NCI-H526 (cell line): Measurements from ENCODE around the gene SNRPA.
"Not testable (repeated sequence)": the region's sequence is repeated elsewhere in the genome, so short reads cannot be mapped to it uniquely, and the experiment has no call there.

Experiments
- DNase-seq, 2 experiments: peaks; one replicate each; lab custom pipeline; 2025; lab: John Stamatoyannopoulos, UW

The SNRPA gene

DNA sequence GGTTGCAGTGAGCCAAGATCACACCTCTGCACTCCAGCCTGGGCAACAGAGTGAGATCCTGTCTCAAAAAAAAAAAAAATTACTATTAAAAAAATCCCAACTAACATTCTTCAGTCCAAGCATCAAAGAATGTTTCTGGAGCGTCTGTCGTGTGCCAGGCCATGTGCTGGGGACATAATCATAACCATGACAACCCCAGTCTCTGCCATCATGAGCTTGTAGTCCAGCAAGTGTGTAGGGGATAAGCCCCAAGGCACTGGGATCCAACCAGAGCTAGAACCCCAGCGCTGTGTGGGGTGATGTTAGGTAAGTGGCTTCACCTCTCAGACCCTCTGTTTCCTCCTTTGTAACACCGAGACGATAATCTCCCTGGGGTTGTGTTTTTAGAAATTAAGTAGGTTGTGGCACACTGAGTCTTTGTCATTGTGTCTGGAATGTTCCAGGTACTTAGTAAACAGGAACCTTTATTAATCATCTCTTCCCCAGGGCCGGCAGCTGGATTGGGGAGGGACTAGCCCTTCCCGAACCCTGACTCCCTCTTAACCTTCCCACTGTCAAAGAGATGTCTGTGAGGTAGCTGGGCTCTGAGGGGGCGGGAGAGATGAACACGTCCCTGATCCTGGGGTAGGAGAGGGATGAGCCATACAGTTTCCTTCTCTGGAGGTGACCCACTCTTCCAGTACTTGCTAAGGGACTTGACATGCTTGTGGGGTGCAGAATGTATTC lies 28.9 kb upstream of the SNRPA start:
- DNase-seq: no peak

DNA sequence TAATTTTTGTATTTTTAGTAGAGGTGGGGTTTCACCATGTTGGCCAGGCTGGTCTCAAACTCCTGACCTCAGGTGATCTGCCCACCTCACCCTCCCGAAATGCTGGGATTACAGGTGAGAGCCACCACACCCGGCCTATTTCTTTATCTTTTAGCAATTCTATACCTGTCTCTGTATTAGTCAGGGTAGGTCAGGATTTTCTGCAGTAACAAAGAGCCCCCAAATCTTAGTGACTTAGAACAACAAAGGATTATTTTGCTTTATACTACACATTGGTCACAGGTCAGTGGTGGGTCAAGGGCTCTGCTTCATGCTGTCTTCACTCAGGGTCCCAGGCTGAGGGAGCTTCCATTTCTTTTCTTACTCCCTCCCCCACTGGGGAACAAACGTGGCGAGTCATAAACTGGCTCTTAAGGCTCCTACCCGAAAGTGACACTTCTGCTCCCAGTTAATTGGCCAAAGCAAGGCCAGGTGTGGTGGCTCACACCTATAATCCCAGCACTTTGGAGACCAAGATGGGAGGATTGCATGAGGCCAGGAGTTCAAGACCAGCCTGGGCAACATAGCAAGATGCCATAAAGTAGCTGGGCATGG lies 27.2 kb upstream of the SNRPA start:
- DNase-seq: no peak

DNA sequence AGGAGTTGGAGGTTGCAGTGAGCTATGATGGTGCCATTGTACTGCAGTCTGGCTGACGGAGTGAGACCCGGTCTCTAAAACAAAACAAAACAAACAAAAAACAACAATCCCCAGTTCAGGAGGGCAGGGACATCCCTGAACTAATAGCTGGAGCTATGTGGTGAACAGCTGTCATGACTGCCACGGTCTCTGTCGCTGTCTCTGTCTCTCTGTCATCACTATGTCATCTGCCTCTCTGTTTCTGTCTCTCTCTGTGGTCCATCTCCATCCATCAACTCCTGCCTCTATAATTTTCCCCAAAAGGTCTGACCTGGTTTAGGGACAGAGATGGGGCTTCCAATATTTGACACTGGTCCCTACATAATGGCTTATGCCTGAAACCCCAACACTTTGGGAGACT lies 26.7 kb upstream of the SNRPA start:
- DNase-seq: no peak

DNA sequence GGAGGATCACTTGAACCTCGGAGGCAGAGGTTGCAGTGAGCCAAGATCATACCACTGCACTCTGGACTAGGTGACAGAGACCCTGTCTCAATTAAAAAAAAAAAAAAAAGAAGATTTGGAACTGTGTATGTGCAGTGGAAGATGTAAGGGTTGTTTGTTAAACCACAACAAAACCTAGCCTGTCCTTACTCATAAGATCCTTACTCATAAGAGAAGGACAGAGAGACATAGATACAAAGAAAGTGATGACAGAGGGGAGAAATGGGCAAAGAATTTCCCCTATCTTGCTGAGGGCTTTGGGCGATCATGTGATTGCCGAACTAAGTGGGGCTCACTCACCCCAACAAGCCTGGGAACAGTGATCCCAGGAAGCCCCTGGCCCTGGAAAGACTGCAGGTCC lies 26.1 kb upstream of the SNRPA start:
- no peak for DNase-seq

DNA sequence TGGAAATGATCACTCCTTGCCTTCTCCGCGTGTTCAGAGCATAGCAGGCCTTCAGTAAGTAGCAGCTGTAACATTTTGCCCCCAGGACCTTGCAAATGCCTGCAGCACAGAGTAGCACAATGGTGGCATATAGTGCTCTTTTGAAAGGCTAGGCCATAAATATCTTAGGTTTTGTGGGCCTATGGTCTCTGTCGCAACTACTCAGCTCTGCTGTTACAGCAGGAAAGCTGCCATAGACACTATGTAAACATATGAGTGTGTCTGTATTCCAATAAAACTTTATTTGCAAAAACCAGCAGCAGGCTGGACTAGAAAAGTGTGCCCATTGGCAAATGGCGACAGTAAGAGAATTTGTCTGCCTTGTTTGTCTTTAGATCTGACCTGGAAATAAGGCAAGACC lies 24.7 kb upstream of the SNRPA start:
- no peak for DNase-seq

DNA sequence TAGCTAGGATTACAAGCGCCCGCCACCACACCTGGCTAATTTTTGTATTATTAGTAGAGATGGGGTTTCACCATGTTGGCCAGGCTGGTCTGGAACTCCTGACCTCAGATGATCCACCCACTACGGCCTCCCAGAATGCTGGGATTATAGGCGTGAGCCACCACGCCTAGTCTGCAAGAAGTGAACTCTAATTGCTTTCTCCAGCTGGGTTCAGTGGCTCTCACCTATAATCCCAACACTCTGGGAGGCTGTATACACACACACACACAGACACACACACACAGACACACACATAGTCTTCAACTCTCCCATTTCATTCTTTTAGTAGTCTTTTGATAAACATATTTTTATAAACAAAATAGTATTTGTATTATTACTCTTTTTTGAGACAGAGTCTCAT lies 20.9 kb upstream of the SNRPA start:
- not testable (repeated sequence) for DNase-seq

DNA sequence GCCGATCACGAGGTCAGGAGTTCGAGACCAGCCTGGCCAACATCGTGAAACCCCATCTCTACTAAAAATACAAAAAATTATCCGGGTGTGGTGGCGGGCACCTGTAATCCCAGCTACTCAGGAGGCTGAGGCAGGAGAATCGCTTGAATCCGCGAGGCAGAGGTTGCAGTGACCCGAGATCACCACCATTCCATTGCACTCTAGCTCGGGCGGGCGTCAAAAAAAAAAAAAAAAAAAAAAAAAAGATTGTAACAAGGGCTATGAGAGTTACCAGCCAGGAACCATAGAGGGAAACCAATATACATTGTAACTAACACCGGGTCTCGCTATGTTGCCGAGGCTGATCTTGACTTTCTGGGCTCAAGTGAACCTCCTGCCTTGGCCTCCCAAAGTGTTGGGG lies 18.7 kb upstream of the SNRPA start:
- DNase-seq: not testable (repeated sequence)

DNA sequence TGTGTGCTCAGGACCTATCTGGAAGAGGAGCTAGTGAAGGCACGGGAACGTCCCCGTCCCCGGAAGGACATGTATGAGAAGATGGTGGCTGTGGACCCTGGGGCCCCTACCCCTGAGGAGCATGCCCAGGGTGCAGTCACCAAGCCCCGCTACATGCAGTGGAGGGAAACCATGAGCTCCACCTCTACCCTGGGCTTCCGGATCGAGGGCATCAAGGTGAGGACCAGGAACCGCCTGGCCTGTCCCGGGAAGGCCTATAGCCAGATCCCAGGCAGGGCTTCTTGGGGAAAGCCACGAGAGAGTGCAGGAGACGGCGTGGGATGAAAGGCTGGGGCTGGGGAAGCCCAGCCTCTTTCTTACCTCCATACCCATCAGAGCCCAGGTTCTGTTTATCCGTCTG lies 17.9 kb upstream of the SNRPA start:
- DNase-seq: no peak

DNA sequence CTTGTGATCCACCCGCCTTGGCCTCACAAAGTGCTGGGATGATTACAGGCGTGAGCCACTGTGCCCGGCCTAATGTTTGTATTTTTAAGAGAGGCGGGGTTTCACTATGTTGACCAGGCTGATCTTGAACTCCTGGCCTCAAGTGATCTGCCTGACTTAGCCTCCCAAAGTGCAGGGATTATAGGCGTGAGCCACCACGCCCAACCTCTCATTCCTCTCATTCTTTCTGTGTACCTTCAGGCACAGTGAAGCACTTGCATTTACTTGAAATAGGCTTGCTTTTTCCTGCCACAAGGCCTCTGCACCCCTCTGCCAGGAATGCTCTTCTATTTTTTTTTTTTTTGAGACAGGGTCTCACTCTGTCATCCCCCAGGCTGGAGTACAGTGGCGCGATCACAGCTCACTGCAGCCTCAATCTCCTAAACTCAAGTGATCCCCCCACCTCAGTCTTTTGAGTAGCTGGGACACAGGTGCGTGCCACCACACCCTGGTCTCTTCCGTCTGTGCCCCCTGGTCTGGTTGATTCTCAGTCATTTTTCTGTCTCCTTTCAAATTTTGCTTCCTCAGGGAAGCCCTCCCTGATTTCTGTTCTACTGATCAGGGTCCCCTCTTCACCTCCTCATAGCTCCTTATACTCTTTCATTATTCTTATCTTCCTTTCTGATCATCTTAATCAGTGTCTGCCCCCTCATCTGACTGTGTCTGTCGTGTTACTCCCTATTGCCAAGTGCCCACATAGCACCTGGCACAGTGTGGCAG lies 15.8 kb upstream of the SNRPA start:
- DNase-seq: no peak

DNA sequence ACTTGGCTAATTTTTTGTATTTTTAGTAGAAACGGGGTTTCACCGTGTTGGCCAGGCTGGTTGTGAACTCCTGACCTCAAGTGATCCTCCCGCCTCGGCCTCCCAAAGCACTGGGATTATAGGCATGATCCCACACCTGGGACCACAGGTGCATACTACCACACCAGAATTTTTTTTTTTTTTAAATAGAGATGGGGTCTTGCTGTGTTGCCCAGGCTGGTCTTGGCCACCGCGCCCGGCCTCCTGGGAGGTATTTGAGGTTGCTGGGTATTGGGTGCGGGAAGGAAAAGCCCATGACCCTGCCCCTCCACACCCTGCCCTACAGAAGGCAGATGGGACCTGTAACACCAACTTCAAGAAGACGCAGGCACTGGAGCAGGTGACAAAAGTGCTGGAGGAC lies 14.3 kb upstream of the SNRPA start:
- no peak for DNase-seq

DNA sequence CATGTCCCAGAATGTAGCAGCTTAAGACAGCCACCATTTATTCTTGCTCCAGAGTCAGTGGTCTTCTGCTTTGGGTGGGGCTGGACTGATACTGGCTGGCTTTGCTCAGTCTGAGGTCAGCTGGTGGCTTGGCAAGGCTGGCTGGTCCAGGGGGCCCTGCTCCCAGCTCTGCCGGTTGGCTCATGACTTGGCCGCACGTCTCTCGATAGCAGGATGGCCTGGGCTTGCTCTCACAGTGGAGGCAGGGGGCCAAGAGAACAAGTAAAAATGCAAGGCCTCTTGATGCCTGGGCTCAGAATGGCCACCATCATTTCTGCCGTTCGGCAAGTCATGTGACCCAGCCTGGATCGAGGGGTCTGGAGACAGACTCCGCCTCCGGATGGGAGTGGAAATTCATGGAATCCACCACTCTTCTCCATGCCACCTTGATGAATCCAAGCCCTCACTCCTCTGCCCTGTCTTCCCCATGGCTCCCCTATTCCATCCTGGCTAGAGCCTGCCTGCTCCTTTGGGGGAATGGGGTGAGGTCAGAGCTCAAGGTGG lies 13.8 kb upstream of the SNRPA start:
- no peak for DNase-seq

DNA sequence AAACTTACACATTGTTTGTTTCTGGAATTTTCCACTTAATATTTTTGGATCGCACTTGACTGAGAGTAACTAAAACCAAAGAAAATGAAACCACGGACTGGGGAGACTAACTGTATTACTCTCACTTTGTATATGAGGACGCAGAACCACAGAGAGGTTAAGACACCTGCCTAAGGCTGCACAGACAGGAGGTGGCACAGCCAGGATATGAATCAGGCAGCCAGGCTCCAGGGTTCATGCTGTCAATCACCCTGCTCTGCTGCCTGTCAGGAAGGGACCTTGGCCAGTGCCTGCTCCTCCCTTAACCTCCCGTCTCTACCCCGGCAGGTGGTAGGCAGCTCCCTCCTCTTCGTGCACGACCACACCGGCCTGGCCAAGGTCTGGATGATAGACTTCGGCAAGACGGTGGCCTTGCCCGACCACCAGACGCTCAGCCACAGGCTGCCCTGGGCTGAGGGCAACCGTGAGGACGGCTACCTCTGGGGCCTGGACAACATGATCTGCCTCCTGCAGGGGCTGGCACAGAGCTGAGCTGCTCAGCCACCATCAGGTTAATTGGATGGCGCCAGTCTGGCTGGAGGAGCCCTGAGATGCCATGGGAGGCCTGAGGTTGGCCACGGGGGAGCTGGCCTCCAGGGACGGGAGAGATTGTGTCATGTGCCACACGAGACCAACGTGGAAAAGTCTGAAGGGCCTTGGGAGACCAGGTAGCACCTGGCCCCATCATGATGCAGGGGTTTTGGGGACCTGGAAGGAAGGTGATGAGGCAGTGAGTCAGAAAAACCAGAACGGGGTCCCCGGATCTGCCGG lies 11.8 kb upstream of the SNRPA start:
- DNase-seq: no peak

DNA sequence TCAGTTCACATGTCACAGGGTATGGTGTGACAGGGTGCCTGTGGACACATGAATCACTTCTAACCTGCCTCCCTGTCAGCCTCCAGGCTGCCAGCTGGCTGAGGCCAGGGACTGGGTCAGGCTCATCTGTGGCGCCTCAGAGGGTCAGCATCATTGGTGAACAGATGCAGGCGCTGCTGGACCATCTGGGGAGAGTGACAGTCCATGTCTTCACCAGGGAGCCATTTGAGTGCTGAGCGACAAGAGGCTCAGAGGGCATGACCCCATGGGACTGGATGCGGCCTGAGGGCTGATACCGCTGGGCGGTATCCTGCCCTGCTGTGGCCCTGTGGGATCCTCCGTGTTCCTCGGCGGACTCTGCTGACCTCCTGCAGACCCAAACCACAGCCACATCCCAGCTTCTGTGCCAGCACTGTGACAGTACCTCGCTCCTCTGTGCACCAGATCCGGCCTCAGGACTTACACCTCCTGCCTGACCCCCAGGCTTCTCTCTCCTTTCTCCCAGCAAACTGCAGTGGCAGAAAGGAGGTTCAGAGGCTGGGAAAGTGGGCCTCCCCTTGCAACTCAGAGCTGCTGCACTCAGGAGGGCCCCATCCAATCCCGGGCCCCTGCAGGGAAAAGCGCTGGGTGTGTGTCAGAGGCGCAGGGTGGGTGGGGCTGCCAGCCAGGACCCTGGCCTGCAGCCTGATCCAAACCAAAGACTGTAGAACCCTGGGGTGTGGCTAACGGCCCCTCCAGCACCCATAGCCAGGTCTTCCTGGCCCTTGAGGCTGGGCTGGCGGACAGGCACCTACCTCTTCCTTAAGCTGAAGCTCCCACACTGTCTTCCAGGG lies 10.9 kb upstream of the SNRPA start:
- no peak for DNase-seq

DNA sequence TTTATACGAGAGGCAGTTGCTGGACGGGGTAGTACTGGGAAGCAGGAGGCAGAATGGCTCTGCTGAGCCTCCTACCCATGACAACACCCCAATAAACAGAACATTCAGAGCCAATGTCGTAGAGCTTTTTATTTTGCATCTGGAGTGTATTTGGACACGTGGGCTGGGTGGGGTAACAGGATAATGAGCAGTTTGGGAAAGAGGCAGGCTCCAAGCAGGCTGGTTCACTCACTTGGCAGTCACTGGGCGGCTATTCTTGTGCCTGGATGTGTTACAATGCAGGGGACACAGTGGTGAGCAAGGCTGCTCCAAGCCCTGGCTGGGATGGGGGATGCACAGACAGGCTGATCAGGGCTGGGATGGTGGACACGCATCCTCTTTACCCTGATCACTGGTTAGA lies 10.3 kb upstream of the SNRPA start:
- DNase-seq: no peak

DNA sequence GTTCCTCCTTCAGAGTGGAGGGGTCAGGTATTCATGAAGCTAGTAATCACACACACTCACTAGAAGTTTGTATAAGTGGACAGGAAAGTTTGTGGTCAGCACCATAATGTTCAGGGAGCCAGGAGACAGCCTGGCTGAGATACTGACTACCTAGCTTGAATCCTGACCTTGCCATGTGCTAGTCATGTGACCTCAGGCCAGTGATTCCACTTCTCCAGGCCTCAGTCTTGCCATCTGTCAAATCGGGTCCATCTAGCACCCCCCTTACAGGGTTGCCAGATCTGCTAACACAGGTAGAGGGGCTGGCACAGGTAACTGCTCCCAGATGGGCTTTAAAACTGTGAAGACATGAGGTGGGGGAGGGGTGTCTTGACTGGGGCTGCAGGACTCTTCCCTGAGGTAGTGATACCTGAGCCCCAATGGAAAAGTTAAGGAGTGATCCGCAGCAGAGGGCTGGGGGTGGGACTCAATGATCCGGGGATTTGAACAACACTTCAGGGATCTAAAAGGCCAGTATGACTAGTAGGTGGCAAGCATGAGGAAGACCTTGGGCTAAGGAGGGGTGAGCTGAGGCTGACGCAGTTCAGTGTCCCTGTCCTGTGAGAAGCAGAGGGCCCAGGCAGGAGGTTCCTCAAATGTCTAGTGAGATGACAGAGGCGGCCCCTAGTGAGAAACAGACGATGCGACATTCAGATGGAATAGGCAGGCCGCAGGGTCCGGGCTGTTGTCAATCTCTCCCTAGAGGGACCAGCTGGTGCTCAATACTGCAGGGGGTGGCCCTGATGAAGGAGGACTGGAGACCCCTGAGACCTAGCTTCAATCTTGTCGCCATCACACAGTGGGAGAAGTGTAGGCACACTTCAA lies 9.2 kb upstream of the SNRPA start:
- no peak for DNase-seq

DNA sequence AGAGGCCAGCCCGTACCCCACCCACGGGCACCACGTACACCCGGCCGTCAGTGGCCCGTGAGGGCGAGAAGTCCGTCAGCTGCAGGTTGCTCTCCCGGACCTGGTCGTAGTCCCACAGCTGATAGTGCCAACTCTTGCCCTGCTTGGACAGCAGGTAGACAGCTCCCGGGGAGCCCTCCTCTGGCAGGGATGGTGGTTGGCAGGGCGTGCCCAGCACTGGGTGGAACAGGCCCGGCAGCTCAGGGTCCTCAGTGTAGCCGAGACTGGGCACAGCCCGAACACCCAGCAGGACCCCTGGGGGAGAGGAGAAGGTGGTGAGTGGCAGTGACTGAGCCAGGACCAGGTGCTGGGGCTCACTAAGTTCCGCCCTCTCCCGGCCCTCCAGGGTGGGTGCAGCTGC lies 8.5 kb upstream of the SNRPA start:
- no peak for DNase-seq

DNA sequence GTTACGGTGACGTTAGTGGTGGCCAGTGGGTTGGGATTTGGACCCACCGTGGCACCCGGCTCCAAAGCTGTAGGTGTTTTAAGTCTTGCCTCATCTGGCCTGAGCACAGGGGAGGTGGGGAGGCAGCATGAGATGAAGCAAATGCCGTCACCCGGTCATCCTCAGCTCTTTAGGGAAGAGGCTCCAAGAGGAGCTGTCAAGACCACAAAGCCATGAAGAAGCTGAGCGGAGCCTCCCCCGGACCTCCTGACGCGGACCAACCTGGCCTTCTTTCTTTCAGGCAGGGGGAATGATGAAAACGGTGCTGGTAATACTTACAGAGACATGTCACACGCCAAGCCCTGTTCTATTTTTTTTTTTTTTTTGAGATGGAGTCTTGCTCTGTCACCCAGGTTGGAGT lies 8.1 kb upstream of the SNRPA start:
- no peak for DNase-seq

DNA sequence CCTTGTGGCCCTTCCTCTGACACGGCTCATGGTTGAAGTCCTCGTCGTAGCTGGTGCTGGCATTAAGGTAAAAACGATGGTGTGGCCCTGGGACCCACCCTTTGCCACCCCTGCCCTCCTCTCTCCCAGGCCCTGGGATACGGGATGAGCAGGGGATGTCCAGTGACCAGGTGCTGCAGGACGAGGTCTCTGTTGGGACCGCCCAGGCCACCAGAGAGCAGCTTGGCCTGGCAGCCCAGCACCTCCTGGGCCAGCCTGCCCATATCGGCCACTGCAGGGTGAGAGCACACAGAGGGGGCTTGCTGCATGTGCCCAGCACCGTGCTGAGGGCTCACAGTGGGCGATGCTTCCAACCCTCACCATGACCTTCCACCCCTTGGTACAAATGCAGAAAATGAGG lies 7.1 kb upstream of the SNRPA start:
- no peak for DNase-seq

DNA sequence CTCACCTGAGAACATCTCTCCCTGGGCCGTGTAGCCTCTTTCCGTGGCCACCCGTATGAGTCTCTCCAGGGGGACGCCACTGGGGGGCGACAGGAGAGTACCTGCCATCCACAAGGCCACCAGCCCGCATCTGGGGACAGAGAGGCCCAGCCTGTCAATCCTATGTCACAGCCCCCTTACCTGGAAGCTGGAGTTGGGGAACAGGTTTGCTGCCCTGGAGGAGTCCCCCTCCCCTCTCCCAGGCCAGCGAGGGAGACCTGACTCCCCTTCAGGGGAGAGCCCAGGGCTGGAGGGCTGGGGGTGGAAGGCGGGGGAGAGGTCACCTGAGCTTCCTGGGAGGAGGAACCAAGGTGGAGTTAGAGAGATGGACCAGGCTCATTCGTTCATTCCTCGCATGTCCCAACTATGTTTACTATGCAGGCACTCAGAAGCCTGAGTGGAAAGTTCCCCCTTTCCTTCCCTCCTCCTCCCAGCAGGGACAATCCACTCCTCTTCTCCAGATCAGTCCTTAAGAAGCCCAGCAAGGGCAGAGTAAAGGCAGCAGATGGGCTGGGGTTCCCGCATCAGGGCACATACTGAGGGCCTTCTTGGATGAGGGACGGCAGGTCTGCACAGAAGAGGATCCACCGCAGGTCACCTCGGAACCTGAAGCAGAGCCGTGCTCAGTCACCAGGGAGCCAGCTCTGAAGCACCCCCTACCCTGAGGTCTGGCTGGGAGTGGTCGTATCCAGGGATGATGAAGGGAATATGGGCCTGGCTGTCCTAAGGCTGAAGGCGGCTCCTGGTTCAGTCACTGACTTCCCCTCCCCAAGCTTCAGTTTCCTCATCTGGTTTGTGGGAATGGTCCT lies 6.2 kb upstream of the SNRPA start:
- peak in 1 of 2 experiments; percentile 49 for DNase-seq
